Brain microvascular endothelial cell (primary cell): Measurements from ENCODE around the gene REPS1.

ENCODE experiments used
- DNase-seq: peaks from one replicate; pipeline ENCODE4 v3.0.0-alpha.2; 2020
- H3K27ac ChIP-seq: fragments of 250-450 bp; sonication (Bioruptor Pico); 2 replicates; pipeline ENCODE4 v1.5.1; 2020; ENCODE audit warnings: mild to moderate bottlenecking, moderate library complexity
- H3K27me3 ChIP-seq: fragments of 250-450 bp; sonication (Bioruptor Pico); replicated peaks from 2 replicates; pipeline ENCODE4 v1.5.1; 2020; ENCODE audit warnings: mild to moderate bottlenecking
- H3K36me3 ChIP-seq: fragments of 250-450 bp; sonication (Bioruptor Pico); replicated peaks from 2 replicates; pipeline ENCODE4 v1.5.1; 2020; ENCODE audit warnings: mild to moderate bottlenecking
- H3K4me3 ChIP-seq: 2 replicates; pipeline ENCODE4 v1.5.1; 2011; ENCODE audit warnings: low read depth, mild to moderate bottlenecking, control low read depth, low read length, moderate library complexity
- in situ Hi-C: cut with HindIII; loops from 2 replicates; pipeline ENCODE4 v1.10.0; 2017; ENCODE audit warnings: low sequenced_read_pairs, low pct_ligation_motif_present
- TF ChIP-seq, protein P1 (sequence below): IDR thresholded peaks from 2 replicates; pipeline ENCODE4 v1.5.1; 2011; ENCODE audit warnings: low read depth, mild to moderate bottlenecking, moderate library complexity, low read length, control low read depth, inconsistent platforms; ENCODE audit errors: missing control alignments

REPS1 gene

DNA sequence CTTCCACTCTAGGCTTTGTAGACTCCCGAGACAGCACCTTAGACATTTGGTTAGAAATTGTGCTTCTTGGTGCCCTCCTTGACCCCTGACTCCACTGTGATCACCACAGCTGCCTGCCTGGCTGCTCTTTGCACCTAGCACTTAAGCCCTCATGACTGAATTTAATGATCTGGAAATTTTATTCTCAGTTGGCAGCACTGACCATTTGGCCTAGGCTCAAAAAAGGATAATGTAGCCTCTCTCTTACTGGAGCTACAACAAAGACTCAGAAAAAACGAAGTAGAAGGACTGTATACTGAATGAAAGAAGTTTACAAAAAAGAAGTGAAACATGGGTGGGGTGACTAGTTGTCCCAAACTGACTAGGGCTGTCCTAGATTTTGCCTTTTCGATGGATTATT lies 29.2 kb upstream of the REPS1 start:
- Histone ChIP-seq H3K36me3 (no peaks in the 10 kb centered on the region), H3K27me3 (no peaks in the 10 kb centered on the region), H3K27ac (no peak overlapping the region), H3K4me3 (no peak overlapping the region)
- in situ Hi-C loops: no loop called here
- TF ChIP-seq, protein P1, sequence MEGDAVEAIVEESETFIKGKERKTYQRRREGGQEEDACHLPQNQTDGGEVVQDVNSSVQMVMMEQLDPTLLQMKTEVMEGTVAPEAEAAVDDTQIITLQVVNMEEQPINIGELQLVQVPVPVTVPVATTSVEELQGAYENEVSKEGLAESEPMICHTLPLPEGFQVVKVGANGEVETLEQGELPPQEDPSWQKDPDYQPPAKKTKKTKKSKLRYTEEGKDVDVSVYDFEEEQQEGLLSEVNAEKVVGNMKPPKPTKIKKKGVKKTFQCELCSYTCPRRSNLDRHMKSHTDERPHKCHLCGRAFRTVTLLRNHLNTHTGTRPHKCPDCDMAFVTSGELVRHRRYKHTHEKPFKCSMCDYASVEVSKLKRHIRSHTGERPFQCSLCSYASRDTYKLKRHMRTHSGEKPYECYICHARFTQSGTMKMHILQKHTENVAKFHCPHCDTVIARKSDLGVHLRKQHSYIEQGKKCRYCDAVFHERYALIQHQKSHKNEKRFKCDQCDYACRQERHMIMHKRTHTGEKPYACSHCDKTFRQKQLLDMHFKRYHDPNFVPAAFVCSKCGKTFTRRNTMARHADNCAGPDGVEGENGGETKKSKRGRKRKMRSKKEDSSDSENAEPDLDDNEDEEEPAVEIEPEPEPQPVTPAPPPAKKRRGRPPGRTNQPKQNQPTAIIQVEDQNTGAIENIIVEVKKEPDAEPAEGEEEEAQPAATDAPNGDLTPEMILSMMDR: no peak
- DNase-seq: no peak

DNA sequence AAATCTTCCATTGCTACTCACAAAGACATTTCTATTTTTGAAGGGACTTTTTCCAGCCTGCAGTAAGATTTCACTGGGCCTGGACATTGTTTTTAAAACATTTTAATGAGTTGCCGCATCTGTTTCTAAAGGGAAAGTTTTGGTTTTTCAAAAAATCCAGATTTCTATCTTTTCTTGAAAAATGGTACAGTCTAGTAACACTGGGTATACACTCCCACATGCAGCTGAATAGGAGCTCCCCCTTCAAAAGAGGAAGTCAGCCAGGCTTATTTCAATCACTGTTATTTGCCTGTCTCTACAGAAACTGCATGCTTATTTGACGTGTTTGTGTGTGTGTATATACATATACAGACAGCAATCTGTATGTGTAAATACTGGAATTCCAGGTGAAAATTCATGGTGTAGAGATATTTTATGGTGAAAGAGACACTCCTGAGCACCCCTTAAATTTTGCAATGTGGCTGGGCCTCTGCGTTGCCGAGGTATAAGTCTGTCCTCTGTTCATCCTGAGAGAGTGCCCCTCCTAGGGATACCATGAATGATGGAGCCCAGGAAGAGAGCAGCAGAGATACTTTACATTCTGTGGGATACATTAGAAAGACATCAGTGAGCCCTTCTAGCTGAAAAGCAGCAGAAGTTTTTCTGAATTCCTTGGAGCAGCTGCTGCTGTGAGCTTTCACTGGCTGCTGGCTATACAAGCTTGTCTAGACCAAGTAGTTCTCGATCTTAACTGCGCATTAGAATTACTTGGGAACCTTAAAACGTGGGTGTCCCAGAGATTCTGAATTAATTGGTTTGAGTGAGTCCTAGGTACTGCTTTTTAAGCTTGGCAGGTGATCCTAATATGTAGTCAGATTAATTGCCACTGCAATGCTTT lies 28.5 kb upstream of the REPS1 start:
- DNase-seq: no peak

DNA sequence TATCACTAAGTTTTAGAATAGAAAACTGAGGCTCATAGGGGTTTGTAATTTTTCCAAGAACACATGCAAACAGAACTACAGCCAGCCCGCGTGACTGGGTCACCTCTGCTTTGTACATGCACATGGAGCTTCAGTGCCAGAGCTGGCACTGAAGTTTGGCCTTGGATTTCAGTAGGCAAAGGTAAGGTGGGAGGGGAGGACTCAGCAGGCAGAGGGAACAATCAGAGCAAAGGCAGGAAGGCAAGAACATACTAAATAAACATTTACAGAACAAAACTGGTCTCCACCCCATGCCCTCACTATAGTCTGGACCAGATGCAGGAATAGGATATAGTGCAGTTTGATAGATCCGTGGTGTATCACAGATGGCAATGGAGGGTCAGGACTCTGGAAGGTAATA lies 26.9 kb upstream of the REPS1 start:
- in situ Hi-C loops: no loop called here
- TF ChIP-seq, protein P1: no peak
- H3K36me3 ChIP-seq: no peaks in the 10 kb centered on the region
- H3K27ac ChIP-seq: no peak overlapping the region
- no peak for DNase-seq
- H3K27me3 ChIP-seq: no peaks in the 10 kb centered on the region
- no peak overlapping the region for H3K4me3 ChIP-seq

More for the DNA sequence above, 28.5 kb upstream of the REPS1 start:
- Histone ChIP-seq H3K27me3 (no peaks in the 10 kb centered on the region), H3K27ac (no peak overlapping the region), H3K4me3 (no peak overlapping the region), H3K36me3 (no peaks in the 10 kb centered on the region)
- in situ Hi-C loops: no loop called here
- TF ChIP-seq, protein P1: no peak

DNA sequence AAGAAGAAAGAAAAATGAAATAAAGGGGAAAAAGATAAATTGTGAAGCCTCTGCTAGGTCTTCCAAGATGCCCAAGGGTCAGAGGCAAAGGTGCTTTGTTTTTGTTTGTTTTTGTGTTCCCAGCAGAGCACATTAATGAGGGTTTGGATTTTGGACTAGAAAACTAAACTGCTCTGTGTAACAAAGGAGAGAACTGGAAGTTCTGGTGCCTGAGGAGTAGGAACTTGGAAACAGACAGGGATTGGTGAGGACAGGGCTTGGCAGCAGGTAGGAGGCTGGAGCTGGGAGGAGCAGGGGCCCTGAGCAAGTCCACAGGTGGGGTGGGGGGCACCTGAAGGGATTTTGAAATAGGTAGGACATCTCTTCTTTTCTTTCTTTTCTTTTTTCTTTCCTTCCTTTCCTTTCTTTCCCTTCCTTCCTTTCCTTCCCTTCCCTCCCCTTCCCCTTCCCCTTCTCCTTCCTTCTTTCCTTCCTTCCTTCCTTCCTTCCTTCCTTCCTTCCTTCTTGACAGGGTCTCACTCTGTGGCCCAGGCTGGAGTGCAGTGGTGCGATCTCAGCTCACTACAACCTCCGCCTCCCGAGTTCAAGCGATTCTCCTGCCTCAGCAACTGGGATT lies 25.2 kb upstream of the REPS1 start:
- H3K27ac ChIP-seq: no peak overlapping the region
- in situ Hi-C loops: no loop called here
- DNase-seq: no peak
- no peaks in the 10 kb centered on the region for H3K36me3 ChIP-seq
- no peak overlapping the region for H3K4me3 ChIP-seq
- TF ChIP-seq, protein P1: no peak
- no peaks in the 10 kb centered on the region for H3K27me3 ChIP-seq

DNA sequence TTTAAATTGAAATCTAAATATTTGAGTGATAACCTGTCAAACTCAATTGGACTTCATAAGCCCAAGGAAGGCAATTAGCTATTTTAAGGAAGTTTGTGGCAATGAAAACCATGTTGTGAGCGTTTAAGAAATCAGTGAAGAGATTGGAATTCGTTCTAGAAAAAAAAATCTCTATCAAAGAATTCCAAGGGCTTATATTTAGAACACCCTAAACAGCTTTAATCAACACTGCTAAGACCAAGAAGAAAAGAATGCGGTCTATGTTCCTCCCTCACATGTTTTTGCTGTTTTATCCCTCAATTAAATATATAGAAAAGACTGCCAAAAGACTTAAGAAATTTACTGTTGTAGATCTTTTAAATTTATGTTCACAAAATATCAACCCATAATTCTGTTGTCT lies 23.9 kb upstream of the REPS1 start:
- H3K4me3 ChIP-seq: no peak overlapping the region
- H3K27ac ChIP-seq: no peak overlapping the region
- DNase-seq: no peak
- TF ChIP-seq, protein P1: no peak
- H3K36me3 ChIP-seq: no peaks in the 10 kb centered on the region
- no peaks in the 10 kb centered on the region for H3K27me3 ChIP-seq
- in situ Hi-C loops: no loop called here

DNA sequence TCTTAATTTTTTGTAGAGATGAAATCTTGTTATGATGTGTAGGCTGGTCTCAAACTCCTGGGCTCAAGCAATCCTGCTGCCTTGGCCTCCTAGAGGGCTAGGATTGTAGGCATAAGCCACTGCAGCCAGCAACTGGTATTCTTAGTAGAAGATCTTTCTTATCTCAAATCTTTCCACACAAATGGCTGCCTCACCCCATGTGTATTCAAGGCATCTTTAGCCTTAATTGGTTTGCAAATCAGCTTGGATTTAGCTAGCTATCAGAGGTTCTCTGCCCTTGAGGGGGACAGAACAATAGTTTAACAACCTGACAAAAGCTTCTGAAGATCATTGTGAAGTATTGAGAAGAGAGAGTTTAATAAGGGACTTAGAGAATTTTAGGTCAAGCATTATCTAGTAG lies 22.6 kb upstream of the REPS1 start:
- TF ChIP-seq, protein P1: no peak
- H3K27ac ChIP-seq: no peak overlapping the region
- H3K36me3 ChIP-seq: no peaks in the 10 kb centered on the region
- H3K27me3 ChIP-seq: no peaks in the 10 kb centered on the region
- no peak for DNase-seq
- in situ Hi-C loops: no loop called here
- no peak overlapping the region for H3K4me3 ChIP-seq
